HEK293 (cell line): Measurements from ENCODE around the gene SBK2.
A peak's percentile ranks its signal among the peaks of the same experiment; 100 is the strongest.

Experiments
- GLIS1 ChIP-seq: fragments of 450-650 bp; formaldehyde crosslinking; IDR thresholded peaks from 2 replicates; pipeline ENCODE4 v1.5.1; 2016; ENCODE audit warnings: missing biosample characterization, missing genetic modification characterization
- KLF1 ChIP-seq: fragments of 450-650 bp; formaldehyde crosslinking; IDR thresholded peaks from 2 replicates; pipeline ENCODE4 v1.5.1; 2016; ENCODE audit warnings: missing biosample characterization, missing genetic modification characterization
- KLF16 ChIP-seq: fragments of 450-650 bp; formaldehyde crosslinking; IDR thresholded peaks from 2 replicates; pipeline ENCODE4 v1.5.1; 2017; ENCODE audit warnings: missing biosample characterization, missing genetic modification characterization
- YY1 ChIP-seq: fragments of 450-650 bp; formaldehyde crosslinking; IDR thresholded peaks from 2 replicates; pipeline ENCODE4 v1.5.1; 2018; ENCODE audit warnings: missing biosample characterization, missing genetic modification characterization
- ZBTB17 ChIP-seq: fragments of 450-650 bp; formaldehyde crosslinking; IDR thresholded peaks from 2 replicates; pipeline ENCODE4 v1.5.1; 2016; ENCODE audit warnings: missing biosample characterization, missing genetic modification characterization
- ZBTB21 ChIP-seq: fragments of 450-650 bp; formaldehyde crosslinking; IDR thresholded peaks from 2 replicates; pipeline ENCODE4 v1.5.1; 2017; ENCODE audit warnings: missing biosample characterization, missing genetic modification characterization
- ZEB2 ChIP-seq: fragments of 450-650 bp; formaldehyde crosslinking; IDR thresholded peaks from 2 replicates; pipeline ENCODE4 v1.5.1; 2016; ENCODE audit warnings: missing biosample characterization, missing genetic modification characterization
- ZNF157 ChIP-seq: fragments of 450-650 bp; formaldehyde crosslinking; IDR thresholded peaks from 2 replicates; pipeline ENCODE4 v1.5.1; 2016; ENCODE audit warnings: missing biosample characterization, missing genetic modification characterization
- ZNF2 ChIP-seq: fragments of 450-650 bp; formaldehyde crosslinking; IDR thresholded peaks from 2 replicates; pipeline ENCODE4 v1.5.1; 2016; ENCODE audit warnings: missing biosample characterization, missing genetic modification characterization
- ZNF292 ChIP-seq: fragments of 450-650 bp; formaldehyde crosslinking; IDR thresholded peaks from 2 replicates; pipeline ENCODE4 v1.5.1; 2016; ENCODE audit warnings: low read depth, missing biosample characterization, missing genetic modification characterization, borderline replicate concordance
- ZNF629 ChIP-seq: fragments of 450-650 bp; formaldehyde crosslinking; IDR thresholded peaks from 2 replicates; pipeline ENCODE4 v1.5.1; 2017; ENCODE audit warnings: missing biosample characterization, missing genetic modification characterization
- ZNF660 ChIP-seq: fragments of 450-650 bp; IDR thresholded peaks from 2 replicates; pipeline ENCODE4 v1.5.1; 2018; ENCODE audit warnings: missing biosample characterization, mild to moderate bottlenecking, missing genetic modification characterization
- ZNF664 ChIP-seq: fragments of 450-650 bp; formaldehyde crosslinking; IDR thresholded peaks from 2 replicates; pipeline ENCODE4 v1.5.1; 2016; ENCODE audit warnings: missing biosample characterization, missing genetic modification characterization
- ZSCAN30 ChIP-seq: fragments of 450-650 bp; IDR thresholded peaks from 2 replicates; pipeline ENCODE4 v1.5.1; 2018; ENCODE audit warnings: missing biosample characterization, mild to moderate bottlenecking, missing genetic modification characterization, moderate library complexity
- TF ChIP-seq, protein P1 (sequence below): fragments of 450-650 bp; formaldehyde crosslinking; IDR thresholded peaks from 2 replicates; pipeline ENCODE4 v1.5.1; 2016; ENCODE audit warnings: missing biosample characterization, missing genetic modification characterization
- TF ChIP-seq, protein P2 (sequence below): fragments of 450-650 bp; formaldehyde crosslinking; IDR thresholded peaks from 2 replicates; pipeline ENCODE4 v1.5.1; 2016; ENCODE audit warnings: missing biosample characterization, missing genetic modification characterization
- TF ChIP-seq, protein P3 (sequence below): fragments of 450-650 bp; formaldehyde crosslinking; IDR thresholded peaks from 2 replicates; pipeline ENCODE4 v1.5.1; 2017; ENCODE audit warnings: missing biosample characterization, missing genetic modification characterization
- TF ChIP-seq, protein P4 (sequence below): fragments of 450-650 bp; formaldehyde crosslinking; conservative IDR thresholded peaks from 2 replicates; pipeline ENCODE4 v1.5.1; 2016; ENCODE audit warnings: low read depth, missing biosample characterization, missing genetic modification characterization
- TF ChIP-seq, protein P5 (sequence below): sonication (generic); formaldehyde crosslinking; IDR thresholded peaks from 2 replicates; pipeline ENCODE4 v1.8.1; 2022; ENCODE audit warnings: mild to moderate bottlenecking, moderate library complexity, missing genetic modification reagents
- TF ChIP-seq, protein P6 (sequence below): fragments of 450-650 bp; formaldehyde crosslinking; conservative IDR thresholded peaks from 2 replicates; pipeline ENCODE4 v1.5.1; 2016; ENCODE audit warnings: low read depth, missing biosample characterization, missing genetic modification characterization

The SBK2 gene

DNA sequence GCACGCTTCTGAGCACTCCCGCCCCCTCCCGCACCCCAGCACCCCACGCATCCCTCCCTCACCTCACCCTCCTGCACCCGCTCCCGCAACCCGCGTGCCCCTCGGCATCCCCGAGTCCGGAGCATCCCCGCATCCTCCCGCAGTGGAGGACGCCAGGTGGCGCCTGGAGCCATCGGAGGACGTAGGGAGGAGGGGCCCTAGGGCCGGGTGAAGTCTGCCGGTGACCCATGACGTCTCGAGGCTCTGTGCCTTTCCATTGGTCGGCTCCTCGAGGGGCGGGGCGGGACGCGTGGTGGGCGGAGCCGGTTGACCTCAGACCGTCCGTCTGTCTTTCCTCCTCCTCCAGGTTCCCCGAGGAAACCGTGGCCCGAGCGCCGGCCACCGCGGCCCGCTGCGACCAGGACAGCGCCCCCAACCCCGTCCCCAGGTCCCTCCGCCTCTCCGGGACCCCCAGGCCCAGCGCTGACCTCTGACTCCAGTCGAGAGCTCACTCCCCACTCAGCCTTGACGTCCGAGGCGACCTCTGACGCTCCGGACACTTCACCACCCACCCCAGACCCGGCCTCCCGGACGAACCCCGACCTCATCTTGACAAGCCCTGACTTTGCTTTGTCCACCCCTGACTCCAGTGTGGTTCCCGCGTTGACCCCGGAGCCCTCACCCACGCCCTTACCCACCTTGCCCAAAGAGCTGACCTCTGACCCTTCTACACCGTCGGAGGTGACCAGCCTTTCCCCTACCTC is 19.9 kb downstream of the SBK2 start (continued):
- TF ChIP-seq, protein P1, sequence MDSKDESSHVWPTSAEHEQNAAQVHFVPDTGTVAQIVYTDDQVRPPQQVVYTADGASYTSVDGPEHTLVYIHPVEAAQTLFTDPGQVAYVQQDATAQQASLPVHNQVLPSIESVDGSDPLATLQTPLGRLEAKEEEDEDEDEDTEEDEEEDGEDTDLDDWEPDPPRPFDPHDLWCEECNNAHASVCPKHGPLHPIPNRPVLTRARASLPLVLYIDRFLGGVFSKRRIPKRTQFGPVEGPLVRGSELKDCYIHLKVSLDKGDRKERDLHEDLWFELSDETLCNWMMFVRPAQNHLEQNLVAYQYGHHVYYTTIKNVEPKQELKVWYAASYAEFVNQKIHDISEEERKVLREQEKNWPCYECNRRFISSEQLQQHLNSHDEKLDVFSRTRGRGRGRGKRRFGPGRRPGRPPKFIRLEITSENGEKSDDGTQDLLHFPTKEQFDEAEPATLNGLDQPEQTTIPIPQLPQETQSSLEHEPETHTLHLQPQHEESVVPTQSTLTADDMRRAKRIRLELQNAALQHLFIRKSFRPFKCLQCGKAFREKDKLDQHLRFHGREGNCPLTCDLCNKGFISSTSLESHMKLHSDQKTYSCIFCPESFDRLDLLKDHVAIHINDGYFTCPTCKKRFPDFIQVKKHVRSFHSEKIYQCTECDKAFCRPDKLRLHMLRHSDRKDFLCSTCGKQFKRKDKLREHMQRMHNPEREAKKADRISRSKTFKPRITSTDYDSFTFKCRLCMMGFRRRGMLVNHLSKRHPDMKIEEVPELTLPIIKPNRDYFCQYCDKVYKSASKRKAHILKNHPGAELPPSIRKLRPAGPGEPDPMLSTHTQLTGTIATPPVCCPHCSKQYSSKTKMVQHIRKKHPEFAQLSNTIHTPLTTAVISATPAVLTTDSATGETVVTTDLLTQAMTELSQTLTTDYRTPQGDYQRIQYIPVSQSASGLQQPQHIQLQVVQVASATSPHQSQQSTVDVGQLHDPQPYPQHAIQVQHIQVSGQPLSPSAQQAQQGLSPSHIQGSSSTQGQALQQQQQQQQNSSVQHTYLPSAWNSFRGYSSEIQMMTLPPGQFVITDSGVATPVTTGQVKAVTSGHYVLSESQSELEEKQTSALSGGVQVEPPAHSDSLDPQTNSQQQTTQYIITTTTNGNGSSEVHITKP (tag by site-specific recombination), result peak; percentile 66
- TF ChIP-seq ZBTB17 (tag by site-specific recombination) (peak; percentile 56; the same call in 1 of the 2 replicates), ZSCAN30 (peak; percentile 42; the same call in 1 of the 2 replicates), ZEB2 (tag by site-specific recombination) (peak; percentile 81), KLF16 (tag by site-specific recombination) (peak; percentile 77; the same call in 1 of the 2 replicates), ZNF292 (tag by site-specific recombination) (no peak), KLF1 (peak; percentile 56; the same call in 1 of the 2 replicates), ZNF664 (no peak), ZNF2 (tag by site-specific recombination) (0 out of 2 replicates have a peak, but pooled peaks have one; percentile 58), ZNF629 (tag by site-specific recombination) (no peak; the same call in 1 of the 2 replicates), YY1 (tag by site-specific recombination) (no peak), GLIS1 (tag by site-specific recombination) (peak; percentile 15; the same call in 1 of the 2 replicates), ZBTB21 (tag by site-specific recombination) (0 out of 2 replicates have a peak, but pooled peaks have one; percentile 18), ZNF157 (tag by site-specific recombination) (no peak), ZNF660 (tag by site-specific recombination) (0 out of 2 replicates have a peak, but pooled peaks have one; percentile 40)
- TF ChIP-seq, protein P2, sequence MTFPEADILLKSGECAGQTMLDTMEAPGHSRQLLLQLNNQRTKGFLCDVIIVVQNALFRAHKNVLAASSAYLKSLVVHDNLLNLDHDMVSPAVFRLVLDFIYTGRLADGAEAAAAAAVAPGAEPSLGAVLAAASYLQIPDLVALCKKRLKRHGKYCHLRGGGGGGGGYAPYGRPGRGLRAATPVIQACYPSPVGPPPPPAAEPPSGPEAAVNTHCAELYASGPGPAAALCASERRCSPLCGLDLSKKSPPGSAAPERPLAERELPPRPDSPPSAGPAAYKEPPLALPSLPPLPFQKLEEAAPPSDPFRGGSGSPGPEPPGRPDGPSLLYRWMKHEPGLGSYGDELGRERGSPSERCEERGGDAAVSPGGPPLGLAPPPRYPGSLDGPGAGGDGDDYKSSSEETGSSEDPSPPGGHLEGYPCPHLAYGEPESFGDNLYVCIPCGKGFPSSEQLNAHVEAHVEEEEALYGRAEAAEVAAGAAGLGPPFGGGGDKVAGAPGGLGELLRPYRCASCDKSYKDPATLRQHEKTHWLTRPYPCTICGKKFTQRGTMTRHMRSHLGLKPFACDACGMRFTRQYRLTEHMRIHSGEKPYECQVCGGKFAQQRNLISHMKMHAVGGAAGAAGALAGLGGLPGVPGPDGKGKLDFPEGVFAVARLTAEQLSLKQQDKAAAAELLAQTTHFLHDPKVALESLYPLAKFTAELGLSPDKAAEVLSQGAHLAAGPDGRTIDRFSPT, result peak; percentile 93
- TF ChIP-seq, protein P3, sequence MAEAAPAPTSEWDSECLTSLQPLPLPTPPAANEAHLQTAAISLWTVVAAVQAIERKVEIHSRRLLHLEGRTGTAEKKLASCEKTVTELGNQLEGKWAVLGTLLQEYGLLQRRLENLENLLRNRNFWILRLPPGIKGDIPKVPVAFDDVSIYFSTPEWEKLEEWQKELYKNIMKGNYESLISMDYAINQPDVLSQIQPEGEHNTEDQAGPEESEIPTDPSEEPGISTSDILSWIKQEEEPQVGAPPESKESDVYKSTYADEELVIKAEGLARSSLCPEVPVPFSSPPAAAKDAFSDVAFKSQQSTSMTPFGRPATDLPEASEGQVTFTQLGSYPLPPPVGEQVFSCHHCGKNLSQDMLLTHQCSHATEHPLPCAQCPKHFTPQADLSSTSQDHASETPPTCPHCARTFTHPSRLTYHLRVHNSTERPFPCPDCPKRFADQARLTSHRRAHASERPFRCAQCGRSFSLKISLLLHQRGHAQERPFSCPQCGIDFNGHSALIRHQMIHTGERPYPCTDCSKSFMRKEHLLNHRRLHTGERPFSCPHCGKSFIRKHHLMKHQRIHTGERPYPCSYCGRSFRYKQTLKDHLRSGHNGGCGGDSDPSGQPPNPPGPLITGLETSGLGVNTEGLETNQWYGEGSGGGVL, result peak; percentile 81
- TF ChIP-seq, protein P4, sequence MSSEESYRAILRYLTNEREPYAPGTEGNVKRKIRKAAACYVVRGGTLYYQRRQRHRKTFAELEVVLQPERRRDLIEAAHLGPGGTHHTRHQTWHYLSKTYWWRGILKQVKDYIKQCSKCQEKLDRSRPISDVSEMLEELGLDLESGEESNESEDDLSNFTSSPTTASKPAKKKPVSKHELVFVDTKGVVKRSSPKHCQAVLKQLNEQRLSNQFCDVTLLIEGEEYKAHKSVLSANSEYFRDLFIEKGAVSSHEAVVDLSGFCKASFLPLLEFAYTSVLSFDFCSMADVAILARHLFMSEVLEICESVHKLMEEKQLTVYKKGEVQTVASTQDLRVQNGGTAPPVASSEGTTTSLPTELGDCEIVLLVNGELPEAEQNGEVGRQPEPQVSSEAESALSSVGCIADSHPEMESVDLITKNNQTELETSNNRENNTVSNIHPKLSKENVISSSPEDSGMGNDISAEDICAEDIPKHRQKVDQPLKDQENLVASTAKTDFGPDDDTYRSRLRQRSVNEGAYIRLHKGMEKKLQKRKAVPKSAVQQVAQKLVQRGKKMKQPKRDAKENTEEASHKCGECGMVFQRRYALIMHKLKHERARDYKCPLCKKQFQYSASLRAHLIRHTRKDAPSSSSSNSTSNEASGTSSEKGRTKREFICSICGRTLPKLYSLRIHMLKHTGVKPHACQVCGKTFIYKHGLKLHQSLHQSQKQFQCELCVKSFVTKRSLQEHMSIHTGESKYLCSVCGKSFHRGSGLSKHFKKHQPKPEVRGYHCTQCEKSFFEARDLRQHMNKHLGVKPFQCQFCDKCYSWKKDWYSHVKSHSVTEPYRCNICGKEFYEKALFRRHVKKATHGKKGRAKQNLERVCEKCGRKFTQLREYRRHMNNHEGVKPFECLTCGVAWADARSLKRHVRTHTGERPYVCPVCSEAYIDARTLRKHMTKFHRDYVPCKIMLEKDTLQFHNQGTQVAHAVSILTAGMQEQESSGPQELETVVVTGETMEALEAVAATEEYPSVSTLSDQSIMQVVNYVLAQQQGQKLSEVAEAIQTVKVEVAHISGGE (tag by site-specific recombination), result peak; percentile 46; the same call in 1 of the 2 replicates
- TF ChIP-seq, protein P5, sequence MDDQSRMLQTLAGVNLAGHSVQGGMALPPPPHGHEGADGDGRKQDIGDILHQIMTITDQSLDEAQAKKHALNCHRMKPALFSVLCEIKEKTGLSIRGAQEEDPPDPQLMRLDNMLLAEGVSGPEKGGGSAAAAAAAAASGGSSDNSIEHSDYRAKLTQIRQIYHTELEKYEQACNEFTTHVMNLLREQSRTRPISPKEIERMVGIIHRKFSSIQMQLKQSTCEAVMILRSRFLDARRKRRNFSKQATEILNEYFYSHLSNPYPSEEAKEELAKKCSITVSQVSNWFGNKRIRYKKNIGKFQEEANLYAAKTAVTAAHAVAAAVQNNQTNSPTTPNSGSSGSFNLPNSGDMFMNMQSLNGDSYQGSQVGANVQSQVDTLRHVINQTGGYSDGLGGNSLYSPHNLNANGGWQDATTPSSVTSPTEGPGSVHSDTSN, result 0 out of 2 replicates have a peak, but pooled peaks have one; percentile 33
- TF ChIP-seq, protein P6, sequence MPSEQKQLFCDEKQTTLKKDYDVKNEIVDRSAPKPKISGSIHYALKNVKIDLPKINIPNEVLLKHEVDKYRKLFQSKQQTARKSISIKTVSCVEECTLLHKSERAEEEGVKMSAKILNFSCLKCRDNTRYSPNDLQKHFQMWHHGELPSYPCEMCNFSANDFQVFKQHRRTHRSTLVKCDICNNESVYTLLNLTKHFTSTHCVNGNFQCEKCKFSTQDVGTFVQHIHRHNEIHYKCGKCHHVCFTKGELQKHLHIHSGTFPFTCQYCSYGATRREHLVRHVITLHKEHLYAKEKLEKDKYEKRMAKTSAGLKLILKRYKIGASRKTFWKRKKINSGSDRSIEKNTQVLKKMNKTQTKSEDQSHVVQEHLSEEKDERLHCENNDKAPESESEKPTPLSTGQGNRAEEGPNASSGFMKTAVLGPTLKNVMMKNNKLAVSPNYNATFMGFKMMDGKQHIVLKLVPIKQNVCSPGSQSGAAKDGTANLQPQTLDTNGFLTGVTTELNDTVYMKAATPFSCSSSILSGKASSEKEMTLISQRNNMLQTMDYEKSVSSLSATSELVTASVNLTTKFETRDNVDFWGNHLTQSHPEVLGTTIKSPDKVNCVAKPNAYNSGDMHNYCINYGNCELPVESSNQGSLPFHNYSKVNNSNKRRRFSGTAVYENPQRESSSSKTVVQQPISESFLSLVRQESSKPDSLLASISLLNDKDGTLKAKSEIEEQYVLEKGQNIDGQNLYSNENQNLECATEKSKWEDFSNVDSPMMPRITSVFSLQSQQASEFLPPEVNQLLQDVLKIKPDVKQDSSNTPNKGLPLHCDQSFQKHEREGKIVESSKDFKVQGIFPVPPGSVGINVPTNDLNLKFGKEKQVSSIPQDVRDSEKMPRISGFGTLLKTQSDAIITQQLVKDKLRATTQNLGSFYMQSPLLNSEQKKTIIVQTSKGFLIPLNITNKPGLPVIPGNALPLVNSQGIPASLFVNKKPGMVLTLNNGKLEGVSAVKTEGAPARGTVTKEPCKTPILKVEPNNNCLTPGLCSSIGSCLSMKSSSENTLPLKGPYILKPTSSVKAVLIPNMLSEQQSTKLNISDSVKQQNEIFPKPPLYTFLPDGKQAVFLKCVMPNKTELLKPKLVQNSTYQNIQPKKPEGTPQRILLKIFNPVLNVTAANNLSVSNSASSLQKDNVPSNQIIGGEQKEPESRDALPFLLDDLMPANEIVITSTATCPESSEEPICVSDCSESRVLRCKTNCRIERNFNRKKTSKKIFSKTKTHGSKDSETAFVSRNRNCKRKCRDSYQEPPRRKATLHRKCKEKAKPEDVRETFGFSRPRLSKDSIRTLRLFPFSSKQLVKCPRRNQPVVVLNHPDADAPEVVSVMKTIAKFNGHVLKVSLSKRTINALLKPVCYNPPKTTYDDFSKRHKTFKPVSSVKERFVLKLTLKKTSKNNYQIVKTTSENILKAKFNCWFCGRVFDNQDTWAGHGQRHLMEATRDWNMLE (tag by site-specific recombination), result no peak
